ENCODE data around the gene ETV6.

Gene ETV6

DNA sequence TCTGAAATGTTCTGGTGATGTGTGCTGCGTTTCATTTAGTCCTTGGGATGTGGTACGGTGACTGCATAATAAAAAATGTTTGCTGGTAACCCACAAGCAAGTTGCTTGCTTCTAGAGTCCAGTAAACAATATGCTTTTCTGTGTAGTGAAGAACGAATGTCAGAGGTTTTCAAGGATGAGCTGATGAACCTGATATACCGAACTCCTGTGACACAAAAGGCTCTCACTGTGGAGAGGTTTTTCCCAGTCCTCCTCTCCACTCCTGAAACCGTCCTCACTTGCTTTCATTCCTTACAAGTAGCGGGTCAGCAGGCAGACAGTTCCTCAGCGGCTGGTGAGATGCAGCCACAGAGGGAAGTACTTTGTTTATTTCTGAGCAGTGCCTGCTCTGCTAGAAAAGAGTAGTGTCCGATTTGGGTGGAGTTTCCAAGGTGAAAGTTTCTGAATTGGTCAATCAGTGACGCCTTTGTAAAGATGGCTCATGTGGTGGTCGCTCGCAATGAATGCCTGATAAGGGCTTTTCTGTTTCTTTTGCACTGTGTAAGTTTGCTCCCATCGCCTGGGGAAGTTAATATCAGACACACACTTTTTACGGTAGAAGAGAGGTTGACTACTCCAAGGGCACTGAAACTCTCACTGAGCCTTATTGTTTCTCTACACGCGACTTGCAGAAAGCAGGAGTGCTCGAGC is 3.0 kb downstream of the ETV6 start:
- TF ChIP-seq, protein P1, sequence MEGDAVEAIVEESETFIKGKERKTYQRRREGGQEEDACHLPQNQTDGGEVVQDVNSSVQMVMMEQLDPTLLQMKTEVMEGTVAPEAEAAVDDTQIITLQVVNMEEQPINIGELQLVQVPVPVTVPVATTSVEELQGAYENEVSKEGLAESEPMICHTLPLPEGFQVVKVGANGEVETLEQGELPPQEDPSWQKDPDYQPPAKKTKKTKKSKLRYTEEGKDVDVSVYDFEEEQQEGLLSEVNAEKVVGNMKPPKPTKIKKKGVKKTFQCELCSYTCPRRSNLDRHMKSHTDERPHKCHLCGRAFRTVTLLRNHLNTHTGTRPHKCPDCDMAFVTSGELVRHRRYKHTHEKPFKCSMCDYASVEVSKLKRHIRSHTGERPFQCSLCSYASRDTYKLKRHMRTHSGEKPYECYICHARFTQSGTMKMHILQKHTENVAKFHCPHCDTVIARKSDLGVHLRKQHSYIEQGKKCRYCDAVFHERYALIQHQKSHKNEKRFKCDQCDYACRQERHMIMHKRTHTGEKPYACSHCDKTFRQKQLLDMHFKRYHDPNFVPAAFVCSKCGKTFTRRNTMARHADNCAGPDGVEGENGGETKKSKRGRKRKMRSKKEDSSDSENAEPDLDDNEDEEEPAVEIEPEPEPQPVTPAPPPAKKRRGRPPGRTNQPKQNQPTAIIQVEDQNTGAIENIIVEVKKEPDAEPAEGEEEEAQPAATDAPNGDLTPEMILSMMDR (IDR thresholded peaks at IDR 0.05), result no peak
- peak overlapping the region; percentile 84 to 93 for H3K4me3 ChIP-seq (ENCODE audit: low read depth in 1 of 2, low read length in 1 of 2)
- no peaks in the 10 kb centered on the region for H3K36me3 ChIP-seq
- peak overlapping the region; percentile 92 for H3K27ac ChIP-seq
- no peaks in the 10 kb centered on the region for H3K27me3 ChIP-seq
- H3K9me3 ChIP-seq, result no peaks in the 10 kb centered on the region
- H3K4me1 ChIP-seq (ENCODE audit: control insufficient read depth in 1 of 2, insufficient read depth in 1 of 2, low read depth in 1 of 2, low read length in 1 of 2), result peaks cover 78 to 79% of the 10 kb centered on the region in 2 experiments

DNA sequence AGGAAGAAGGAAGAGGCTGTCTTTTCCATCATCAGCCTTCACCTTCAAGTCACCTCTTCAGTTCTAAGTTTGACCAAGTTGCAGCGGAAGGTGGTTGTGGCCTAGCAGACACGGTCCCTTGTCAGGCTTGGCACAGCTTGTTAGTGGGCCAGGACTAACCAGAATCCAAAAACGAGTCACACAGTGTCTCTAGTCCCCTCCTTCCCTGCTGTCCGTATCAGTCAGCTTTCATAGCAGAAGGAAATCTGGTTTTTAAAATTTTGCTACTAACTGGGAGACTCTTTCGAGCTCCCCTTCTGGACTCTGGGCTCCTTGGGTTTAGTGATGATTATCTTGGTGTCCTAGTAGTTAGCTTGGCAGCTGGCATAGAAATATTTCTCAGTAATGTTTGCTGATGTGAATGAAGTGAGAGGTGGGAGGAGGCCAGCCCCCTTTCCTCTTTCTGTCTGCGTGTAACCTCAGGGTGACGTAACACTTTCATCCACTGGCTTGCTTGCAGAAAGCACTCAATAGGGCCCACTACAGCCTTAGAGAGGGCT is 3.8 kb downstream of the ETV6 start:
- H3K36me3 ChIP-seq, result no peaks in the 10 kb centered on the region
- H3K4me1 ChIP-seq (ENCODE audit: control insufficient read depth in 1 of 2, insufficient read depth in 1 of 2, low read depth in 1 of 2, low read length in 1 of 2), result peaks cover 82 to 84% of the 10 kb centered on the region in 2 experiments
- H3K27ac ChIP-seq, result peak overlapping the region; percentile 92
- no peaks in the 10 kb centered on the region for H3K27me3 ChIP-seq
- H3K4me3 ChIP-seq (ENCODE audit: low read depth in 1 of 2, low read length in 1 of 2), result peak overlapping the region; percentile 84 to 93
- H3K9me3 ChIP-seq, result no peaks in the 10 kb centered on the region
- TF ChIP-seq, protein P1 (IDR thresholded peaks at IDR 0.05), result no peak

DNA sequence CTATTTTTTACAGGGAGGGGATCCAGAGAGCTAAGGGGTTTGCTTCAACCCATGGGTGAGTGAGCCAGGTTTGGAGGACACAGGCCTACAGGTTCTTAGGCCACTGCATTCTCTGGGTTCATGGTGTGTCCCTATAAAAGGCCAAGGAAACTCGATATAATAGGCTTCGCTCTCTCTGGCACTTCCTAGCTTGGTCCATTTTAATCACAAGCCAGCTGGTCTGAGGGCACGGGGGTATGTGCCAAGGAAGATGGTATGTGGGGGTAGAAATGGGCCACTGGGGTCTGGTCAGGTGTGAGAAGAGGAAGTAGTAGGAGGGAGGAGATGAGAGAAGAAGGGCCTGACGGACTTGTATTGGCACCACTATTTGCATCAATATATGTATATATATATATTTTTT is 4.9 kb downstream of the ETV6 start:
- Histone ChIP-seq H3K4me1 (ENCODE audit: control insufficient read depth in 1 of 2, insufficient read depth in 1 of 2, low read depth in 1 of 2, low read length in 1 of 2) (peaks cover 81 to 89% of the 10 kb centered on the region in 2 experiments), H3K27me3 (no peaks in the 10 kb centered on the region), H3K4me3 (ENCODE audit: low read depth in 1 of 2, low read length in 1 of 2) (peak overlapping the region; percentile 84 to 93), H3K27ac (peak overlapping the region; percentile 92), H3K36me3 (no peaks in the 10 kb centered on the region), H3K9me3 (no peaks in the 10 kb centered on the region)
- TF ChIP-seq, protein P1 (IDR thresholded peaks at IDR 0.05), result no peak

DNA sequence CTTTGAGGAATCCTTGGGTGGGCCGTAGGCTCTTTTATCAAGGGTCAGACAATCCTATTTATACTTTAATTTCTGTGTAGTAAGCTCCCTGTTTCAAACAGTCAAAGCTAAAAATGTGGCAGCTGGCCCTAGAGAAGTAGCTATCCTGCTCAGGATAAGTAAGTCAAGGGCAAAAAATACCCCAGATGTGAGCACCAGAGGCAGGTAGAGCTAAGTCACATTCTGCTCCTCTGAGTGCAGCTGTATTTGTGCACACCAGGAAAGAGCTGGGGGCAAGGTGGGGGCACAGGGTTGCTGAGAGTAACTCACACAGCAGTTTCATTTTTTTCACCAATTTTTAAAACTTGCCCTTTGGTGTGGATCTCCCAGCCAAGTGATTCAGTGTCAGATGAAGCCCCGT is 5.3 kb downstream of the ETV6 start:
- peak overlapping the region; percentile 60 to 93 for H3K4me3 ChIP-seq (ENCODE audit: low read depth in 1 of 2, low read length in 1 of 2)
- peak overlapping the region; percentile 92 for H3K27ac ChIP-seq
- TF ChIP-seq, protein P1 (IDR thresholded peaks at IDR 0.05), result no peak
- no peaks in the 10 kb centered on the region for H3K27me3 ChIP-seq
- H3K9me3 ChIP-seq, result no peaks in the 10 kb centered on the region
- no peaks in the 10 kb centered on the region for H3K36me3 ChIP-seq
- peaks cover 85 to 93% of the 10 kb centered on the region in 2 experiments for H3K4me1 ChIP-seq (ENCODE audit: control insufficient read depth in 1 of 2, insufficient read depth in 1 of 2, low read depth in 1 of 2, low read length in 1 of 2)

DNA sequence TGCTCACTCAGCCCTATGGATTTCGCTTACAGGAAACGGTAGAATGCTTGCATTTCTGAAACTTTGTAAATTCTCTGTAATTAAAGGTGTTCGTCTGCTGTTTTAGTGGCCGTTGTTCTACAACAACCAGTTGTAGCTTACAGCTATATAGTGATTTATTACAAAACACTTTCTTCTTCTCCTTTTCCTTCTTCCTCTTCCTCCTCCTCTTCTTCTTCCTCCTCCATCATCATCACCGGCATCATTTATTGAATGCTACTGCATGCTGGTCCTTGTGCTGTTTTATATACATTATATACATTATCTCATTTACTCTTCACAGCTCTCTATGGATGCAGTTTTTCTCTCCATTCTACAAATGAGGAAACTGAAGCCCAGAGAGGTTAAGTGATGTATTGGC is 6.4 kb downstream of the ETV6 start:
- H3K27me3 ChIP-seq, result no peaks in the 10 kb centered on the region
- no peaks in the 10 kb centered on the region for H3K36me3 ChIP-seq
- peak overlapping the region; percentile 92 for H3K27ac ChIP-seq
- H3K4me3 ChIP-seq (ENCODE audit: low read depth in 1 of 2, low read length in 1 of 2), result peak overlapping the region; percentile 60 to 93
- no peaks in the 10 kb centered on the region for H3K9me3 ChIP-seq
- peaks cover 90 to 97% of the 10 kb centered on the region in 2 experiments for H3K4me1 ChIP-seq (ENCODE audit: control insufficient read depth in 1 of 2, insufficient read depth in 1 of 2, low read depth in 1 of 2, low read length in 1 of 2)
- TF ChIP-seq, protein P1 (IDR thresholded peaks at IDR 0.05), result no peak
